Activated CD4-positive, alpha-beta T cell treated with anti-CD3 and anti-CD28 coated beads, Interleukin-2, amount 10 ng/mL, durations not matched to agents 7 days and 5 days (primary cell): ENCODE measurements around the gene DDX54. TPM values are rescaled to one million over a fixed set of nuclear protein-coding genes. Genes with fewer than 3 reads are reported as not detected.

Experiments
- CTCF ChIA-PET: fragments of 350-600 bp; sonication (Branson Sonifier 250); formaldehyde crosslinking; loops from one replicate; lab custom pipeline; 2021; ENCODE audit warnings: antibody characterized with exemption; lab: Charles Lee
- POLR2A ChIA-PET: fragments of 350-600 bp; sonication (Branson Sonifier 250); formaldehyde crosslinking; loops from one replicate; lab custom pipeline; 2021; ENCODE audit warnings: antibody characterized with exemption; lab: Charles Lee
- DNase-seq: peaks from one replicate; pipeline ENCODE4 v3.0.0-alpha.2; 2020
- H3K27ac Mint-ChIP-seq: one replicate; pipeline ENCODE4 v1.8.0; 2021; ENCODE audit warnings: mild to moderate bottlenecking, moderate library complexity, mixed read lengths
- H3K27me3 Mint-ChIP-seq: one replicate; pipeline ENCODE4 v1.8.0; 2021; ENCODE audit warnings: mixed read lengths
- H3K36me3 Mint-ChIP-seq: one replicate; pipeline ENCODE4 v1.8.0; 2021; ENCODE audit warnings: low read depth, mixed read lengths
- H3K4me1 Mint-ChIP-seq: one replicate; pipeline ENCODE4 v1.8.0; 2021; ENCODE audit warnings: mixed read lengths
- H3K4me3 Mint-ChIP-seq: one replicate; pipeline ENCODE4 v1.8.0; 2021; ENCODE audit warnings: mild to moderate bottlenecking, moderate library complexity, mixed read lengths
- H3K9me3 Mint-ChIP-seq: one replicate; pipeline ENCODE4 v1.8.0; 2021; ENCODE audit warnings: mixed read lengths
- total RNA-seq, 2 experiments: library from RNA; stranded (reverse); gene quantifications; one replicate each; pipeline ENCODE4 v1.2.3, GENCODE V29; 2021

DDX54 gene
- total RNA-seq, 2 experiments from 2014 or later, result 65.6 to 72.0 TPM

DNA sequence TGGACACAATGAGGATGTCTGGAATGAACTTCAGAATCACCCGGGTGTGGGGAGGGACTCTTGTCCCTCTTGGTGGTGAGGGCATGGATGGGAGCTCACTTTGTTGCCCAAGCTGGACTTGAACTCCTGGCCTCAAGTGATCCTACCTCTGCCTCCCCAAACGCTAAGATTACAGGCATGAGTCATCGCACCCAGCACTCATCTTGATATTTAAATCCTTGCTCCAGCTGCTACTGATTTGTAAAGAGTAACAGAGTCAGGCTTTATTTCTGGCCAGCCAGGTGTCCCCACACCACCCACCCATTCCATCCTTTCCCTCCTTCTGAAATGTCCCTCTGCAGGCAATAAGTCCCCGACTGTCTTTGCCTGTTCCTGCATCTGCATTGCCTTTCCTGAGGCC lies 4.9 kb downstream of the DDX54 start:
- POLR2A ChIA-PET, result no interaction called here
- H3K4me3 Mint-ChIP-seq, result no peak overlapping the region

DNA sequence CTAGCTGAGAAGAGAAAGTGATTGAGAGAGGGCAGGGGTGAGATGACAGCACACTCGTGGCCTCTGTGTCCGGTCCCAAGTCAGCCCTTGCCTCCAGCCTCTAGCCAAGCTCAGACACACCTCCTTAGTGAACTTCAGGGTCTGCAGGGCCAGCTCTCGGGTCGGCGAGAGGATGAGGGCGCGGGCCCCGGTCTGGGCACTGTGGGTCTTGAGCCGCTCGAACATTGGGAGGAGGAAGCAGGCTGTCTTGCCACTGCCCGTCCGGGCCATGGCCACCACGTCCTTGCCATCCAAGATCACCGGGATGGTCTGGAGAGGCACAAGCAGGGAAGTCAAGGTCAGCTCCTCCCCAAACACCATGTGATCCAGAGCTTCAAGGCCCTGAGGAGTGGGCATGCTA lies 6.3 kb downstream of the DDX54 start:
- ChIA-PET CTCF (interaction anchor here (0.9 to 2.5 kb wide), 3 partner anchors 17 to 186 kb away, joined by 3 to 11 read pairs (median 5); no protein-coding TSS in a partner anchor), POLR2A (no interaction called here)
- peaks cover 3% of the 10 kb centered on the region for H3K9me3 Mint-ChIP-seq
- no peak for DNase-seq
- H3K27ac Mint-ChIP-seq, result no peak overlapping the region
- H3K36me3 Mint-ChIP-seq, result peaks cover 54% of the 10 kb centered on the region
- H3K27me3 Mint-ChIP-seq, result no peaks in the 10 kb centered on the region
- no peak overlapping the region for H3K4me3 Mint-ChIP-seq
- peaks cover 16% of the 10 kb centered on the region for H3K4me1 Mint-ChIP-seq

More for the DNA sequence above, 4.9 kb downstream of the DDX54 start:
- peaks cover 50% of the 10 kb centered on the region for H3K36me3 Mint-ChIP-seq
- DNase-seq, result no peak
- CTCF ChIA-PET, result interaction anchor here (0.5 to 2.5 kb wide), 5 partner anchors 45 to 252 kb away, joined by 3 to 11 read pairs (median 3); no protein-coding TSS in a partner anchor
- H3K9me3 Mint-ChIP-seq, result peaks cover 3% of the 10 kb centered on the region
- no peaks in the 10 kb centered on the region for H3K27me3 Mint-ChIP-seq
- H3K27ac Mint-ChIP-seq, result no peak overlapping the region
- H3K4me1 Mint-ChIP-seq, result peaks cover 18% of the 10 kb centered on the region

DNA sequence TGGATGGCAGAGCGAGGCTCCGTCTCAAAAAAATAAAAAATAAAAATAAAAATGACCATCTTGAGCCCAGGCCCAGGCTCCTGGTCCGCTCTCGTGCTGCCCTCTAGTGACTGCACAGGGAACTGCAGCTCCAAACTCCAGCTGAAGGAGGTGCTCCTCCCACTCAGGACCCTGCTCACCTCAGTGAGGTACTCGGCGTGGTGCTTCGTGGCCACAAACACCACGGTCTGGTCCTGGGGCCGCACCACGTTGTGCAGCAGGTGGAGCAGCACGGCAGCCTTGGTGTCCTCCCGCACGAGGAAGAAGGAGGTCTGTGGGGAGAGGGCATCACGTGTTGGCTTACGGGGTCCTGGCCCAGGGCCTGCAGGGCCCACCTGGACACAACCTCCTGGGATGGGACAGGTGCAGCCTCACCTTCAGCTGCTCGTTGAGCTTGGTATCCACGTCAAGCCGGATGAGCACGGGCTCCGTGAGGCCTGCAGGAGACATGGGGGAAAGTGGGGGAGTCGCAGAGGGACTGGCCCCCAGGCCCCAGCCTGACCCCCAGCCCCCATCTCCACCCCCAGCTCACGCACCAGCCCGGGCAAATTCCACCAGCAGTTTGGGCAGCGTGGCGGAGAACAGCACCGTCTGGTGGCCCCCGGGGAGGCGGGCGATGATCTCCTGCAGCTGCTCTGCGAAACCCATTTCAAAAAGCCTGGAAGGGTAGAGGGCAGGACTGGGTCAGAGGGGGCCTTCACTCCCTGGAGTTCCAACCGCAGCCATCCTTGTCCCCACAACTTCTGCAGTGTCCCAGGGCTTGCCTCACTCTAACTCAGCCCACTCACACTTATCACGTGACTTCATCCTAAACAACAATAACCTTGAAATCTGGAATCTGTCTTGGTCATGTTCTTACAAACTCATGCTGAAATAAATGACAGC lies 10.6 kb downstream of the DDX54 start:
- Mint-ChIP-seq H3K9me3 (peaks cover 3% of the 10 kb centered on the region), H3K4me3 (no peak overlapping the region), H3K36me3 (peaks cover 73% of the 10 kb centered on the region), H3K27ac (no peak overlapping the region), H3K27me3 (no peaks in the 10 kb centered on the region), H3K4me1 (peaks cover 2% of the 10 kb centered on the region)
- peak; percentile 77 for DNase-seq
- CTCF ChIA-PET, result interaction anchor here (0.5 to 2.3 kb wide), 19 partner anchors 7 to 182 kb away, joined by 3 to 13 read pairs (median 4); partner anchors contain the start of genes DDX54 and RASAL1
- POLR2A ChIA-PET, result no interaction called here

DNA sequence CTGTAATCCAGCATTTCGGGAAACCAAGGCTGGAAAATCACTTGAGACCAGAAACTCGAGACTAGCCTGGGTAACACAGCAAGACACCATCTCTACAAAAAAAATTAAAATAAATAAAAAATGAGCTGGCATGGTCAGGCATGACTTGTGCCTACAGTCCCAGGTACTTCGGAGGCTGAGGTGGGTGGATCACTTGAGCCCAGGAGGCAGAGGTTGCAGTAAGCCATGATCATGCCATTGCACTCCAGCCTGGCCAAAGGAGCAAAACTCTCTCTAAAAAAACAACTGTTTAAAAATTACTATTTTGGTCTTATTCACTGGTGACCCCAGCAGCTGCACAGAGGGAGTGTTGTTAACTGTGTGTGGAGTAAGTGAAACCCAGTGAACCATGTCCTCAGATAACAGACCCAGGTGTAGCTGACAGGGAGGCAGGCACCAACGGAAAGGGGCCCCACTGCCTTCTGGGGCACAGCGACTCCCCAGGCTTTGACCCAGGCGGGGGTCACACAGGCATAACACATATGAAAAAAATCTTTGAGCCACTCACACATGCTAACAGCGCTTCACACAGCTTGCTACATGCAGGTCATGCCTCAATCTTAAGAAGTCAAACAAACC lies 12.1 kb downstream of the DDX54 start:
- ChIA-PET CTCF (interaction anchor here (0.6 to 2.3 kb wide), 9 partner anchors 12 to 799 kb away, joined by 3 to 13 read pairs (median 3); no protein-coding TSS in a partner anchor), POLR2A (interaction anchor here (0.6 kb wide), 1 partner anchor 16 kb away, joined by 3 read pairs; no protein-coding TSS in a partner anchor)
- Mint-ChIP-seq H3K36me3 (peaks cover 61% of the 10 kb centered on the region), H3K27ac (peak overlapping the region; percentile 20), H3K4me3 (no peak overlapping the region), H3K4me1 (peaks cover 2% of the 10 kb centered on the region), H3K9me3 (peaks cover 3% of the 10 kb centered on the region), H3K27me3 (no peaks in the 10 kb centered on the region)
- no peak for DNase-seq

DNA sequence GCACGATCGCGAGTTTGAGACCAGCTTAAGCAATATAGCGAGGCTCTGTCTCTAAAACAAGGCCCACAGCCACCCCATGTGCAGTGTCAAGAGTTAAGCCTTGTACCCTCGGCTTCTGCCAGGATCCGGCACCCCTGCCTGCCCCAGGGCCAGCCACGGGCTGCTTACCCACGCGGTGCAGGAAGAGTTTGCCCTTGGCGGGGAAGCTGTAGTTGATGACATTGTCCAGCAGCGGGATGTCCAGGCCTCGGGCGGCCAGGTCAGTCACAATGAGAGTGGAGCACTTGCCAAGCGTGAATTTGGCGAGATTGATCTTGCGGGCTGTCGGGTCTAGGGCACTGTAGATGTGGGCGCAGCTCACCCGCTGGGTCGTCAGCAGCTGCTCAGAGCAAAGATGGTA lies 13.1 kb downstream of the DDX54 start:
- no peak overlapping the region for H3K27ac Mint-ChIP-seq
- H3K36me3 Mint-ChIP-seq, result peaks cover 52% of the 10 kb centered on the region
- ChIA-PET POLR2A (interaction anchor here (0.5 kb wide), 1 partner anchor 41 kb away, joined by 3 read pairs; no protein-coding TSS in a partner anchor), CTCF (interaction anchor here (0.6 to 1.3 kb wide), 4 partner anchors 17 to 181 kb away, joined by 3 to 4 read pairs (median 3); no protein-coding TSS in a partner anchor)
- peaks cover 2% of the 10 kb centered on the region for H3K4me1 Mint-ChIP-seq
- H3K9me3 Mint-ChIP-seq, result peaks cover 1% of the 10 kb centered on the region
- no peak overlapping the region for H3K4me3 Mint-ChIP-seq
- no peaks in the 10 kb centered on the region for H3K27me3 Mint-ChIP-seq
- DNase-seq, result no peak

DNA sequence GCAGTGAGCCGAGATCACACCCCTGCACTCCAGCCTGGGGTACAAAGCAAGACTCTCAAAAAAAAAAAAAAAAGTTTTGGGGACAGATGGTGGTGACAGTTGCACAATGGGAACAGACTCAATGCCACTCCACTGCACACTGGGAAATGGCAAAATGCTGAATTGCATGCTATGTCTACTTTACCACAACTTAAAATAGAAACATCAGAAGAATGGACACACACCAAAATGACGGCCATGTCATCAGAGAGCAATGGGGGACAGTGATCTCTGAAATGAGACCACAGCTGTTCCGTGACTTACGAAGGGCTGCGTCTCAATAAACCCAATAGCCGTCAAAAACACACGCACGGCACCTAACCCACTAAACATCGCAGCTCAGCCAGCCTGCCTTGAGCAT lies 13.7 kb downstream of the DDX54 start:
- H3K4me3 Mint-ChIP-seq, result no peak overlapping the region
- ChIA-PET POLR2A (no interaction called here), CTCF (interaction anchor here (0.7 to 1.3 kb wide), 5 partner anchors 9 to 122 kb away, joined by 3 to 4 read pairs (median 3); no protein-coding TSS in a partner anchor)
- no peak overlapping the region for H3K27ac Mint-ChIP-seq
- peaks cover 48% of the 10 kb centered on the region for H3K36me3 Mint-ChIP-seq
- DNase-seq, result no peak
- peaks cover 2% of the 10 kb centered on the region for H3K4me1 Mint-ChIP-seq
- H3K27me3 Mint-ChIP-seq, result no peaks in the 10 kb centered on the region
- no peaks in the 10 kb centered on the region for H3K9me3 Mint-ChIP-seq

DNA sequence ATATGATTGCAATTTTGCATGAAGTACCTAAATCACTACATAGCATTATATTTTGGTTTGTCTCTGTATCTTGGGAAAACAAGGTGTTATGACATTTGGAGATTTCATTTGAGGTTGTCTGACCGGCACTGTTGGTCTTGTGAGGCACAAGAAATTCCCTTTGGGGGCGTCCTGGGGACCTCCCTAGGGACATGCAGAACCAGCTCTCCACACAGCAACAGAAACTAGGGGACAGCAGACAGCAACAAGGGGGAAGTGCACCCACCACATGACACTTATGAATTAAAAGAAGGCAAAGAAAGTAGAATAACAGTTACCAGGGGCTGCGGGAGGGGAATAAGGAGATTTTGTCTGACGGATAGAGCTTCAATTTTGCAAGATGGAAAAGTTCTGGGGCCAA lies 14.4 kb downstream of the DDX54 start:
- H3K4me3 Mint-ChIP-seq, result no peak overlapping the region
- peaks cover 45% of the 10 kb centered on the region for H3K36me3 Mint-ChIP-seq
- ChIA-PET CTCF (interaction anchor here (0.7 to 1.0 kb wide), 3 partner anchors 8 to 101 kb away, joined by 3 to 4 read pairs (median 4); no protein-coding TSS in a partner anchor), POLR2A (no interaction called here)
- no peak for DNase-seq
- H3K27ac Mint-ChIP-seq, result no peak overlapping the region
- H3K27me3 Mint-ChIP-seq, result no peaks in the 10 kb centered on the region
- peaks cover 2% of the 10 kb centered on the region for H3K4me1 Mint-ChIP-seq
- H3K9me3 Mint-ChIP-seq, result no peaks in the 10 kb centered on the region

DNA sequence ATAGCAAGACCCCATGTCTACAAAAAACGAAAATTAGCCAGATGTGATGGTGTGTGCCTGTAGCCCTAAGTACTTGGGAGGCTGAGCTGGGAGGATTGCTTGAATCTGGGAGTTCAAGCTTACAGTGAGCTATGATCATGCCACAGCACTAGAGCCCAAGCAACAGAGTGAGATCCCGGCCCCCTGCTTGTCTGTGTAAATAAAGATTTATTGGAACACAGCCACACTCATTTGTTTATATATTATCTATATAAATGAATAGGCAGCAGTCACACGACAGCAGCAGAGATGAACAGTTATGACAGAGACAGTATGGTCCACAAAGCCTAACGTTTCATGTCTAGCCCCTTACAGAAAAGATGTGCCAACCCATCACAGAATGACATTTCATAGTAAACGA lies 14.8 kb downstream of the DDX54 start:
- peaks cover 2% of the 10 kb centered on the region for H3K4me1 Mint-ChIP-seq

DNA sequence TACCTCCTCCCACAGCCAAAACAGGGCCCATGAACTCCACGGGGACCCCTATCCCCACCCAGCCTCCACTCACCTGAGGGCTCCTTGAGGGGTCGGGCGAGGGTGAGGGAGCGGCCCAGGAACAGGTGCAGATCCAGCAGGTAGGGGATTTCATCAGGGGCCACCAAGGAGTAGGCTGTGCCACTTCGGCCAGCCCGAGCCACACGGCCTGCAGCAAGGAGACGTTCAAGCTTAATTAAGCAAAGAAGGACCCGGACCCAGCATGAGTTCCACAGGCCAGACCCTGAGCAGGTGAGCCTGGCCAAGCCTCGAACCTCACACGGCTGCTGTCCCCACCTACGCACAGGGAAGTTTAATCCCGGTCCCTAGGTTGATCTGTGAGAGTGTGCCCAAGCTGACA lies 15.6 kb downstream of the DDX54 start:
- POLR2A ChIA-PET, result no interaction called here
- no peak overlapping the region for H3K27ac Mint-ChIP-seq
- CTCF ChIA-PET, result no interaction called here
- no peak overlapping the region for H3K4me3 Mint-ChIP-seq
- peaks cover 2% of the 10 kb centered on the region for H3K4me1 Mint-ChIP-seq
- H3K27me3 Mint-ChIP-seq, result no peaks in the 10 kb centered on the region
- DNase-seq, result no peak
- H3K36me3 Mint-ChIP-seq, result peaks cover 43% of the 10 kb centered on the region
- no peaks in the 10 kb centered on the region for H3K9me3 Mint-ChIP-seq

More for the DNA sequence above, 14.8 kb downstream of the DDX54 start:
- no peak for DNase-seq
- CTCF ChIA-PET, result interaction anchor here (0.8 to 1.0 kb wide), 2 partner anchors 8 to 100 kb away, joined by 4 read pairs; no protein-coding TSS in a partner anchor
- Mint-ChIP-seq H3K4me3 (no peak overlapping the region), H3K27ac (no peak overlapping the region), H3K27me3 (no peaks in the 10 kb centered on the region), H3K36me3 (peaks cover 44% of the 10 kb centered on the region), H3K9me3 (no peaks in the 10 kb centered on the region)
- POLR2A ChIA-PET, result no interaction called here

DNA sequence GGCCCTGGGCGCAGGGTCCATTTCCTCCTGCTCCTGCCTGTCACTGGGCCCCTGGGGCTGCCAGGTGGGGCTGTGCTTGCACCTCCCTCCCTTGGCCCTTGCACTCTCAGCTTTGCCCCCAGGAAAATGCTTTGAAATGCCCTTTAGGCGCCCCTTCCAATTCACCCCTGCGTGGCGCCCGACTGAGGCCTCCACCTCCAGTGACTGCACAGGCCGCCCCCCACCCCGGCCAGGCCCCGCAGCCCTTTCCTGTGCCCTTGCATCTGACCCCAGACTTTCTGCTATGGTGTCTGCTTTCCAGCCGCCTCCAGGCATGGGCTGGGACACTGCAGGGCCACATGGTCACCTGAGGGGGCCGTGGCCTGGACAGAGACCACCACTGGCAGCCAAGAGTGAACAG lies 17.4 kb downstream of the DDX54 start:
- Mint-ChIP-seq H3K9me3 (no peaks in the 10 kb centered on the region), H3K4me1 (no peaks in the 10 kb centered on the region), H3K27ac (no peak overlapping the region), H3K4me3 (no peak overlapping the region), H3K36me3 (peaks cover 41% of the 10 kb centered on the region), H3K27me3 (no peaks in the 10 kb centered on the region)
- CTCF ChIA-PET, result interaction anchor here (1.0 kb wide), 1 partner anchor 10 kb away, joined by 4 read pairs; no protein-coding TSS in a partner anchor
- no peak for DNase-seq
- POLR2A ChIA-PET, result interaction anchor here (0.6 kb wide), 1 partner anchor 22 kb away, joined by 4 read pairs; no protein-coding TSS in a partner anchor

DNA sequence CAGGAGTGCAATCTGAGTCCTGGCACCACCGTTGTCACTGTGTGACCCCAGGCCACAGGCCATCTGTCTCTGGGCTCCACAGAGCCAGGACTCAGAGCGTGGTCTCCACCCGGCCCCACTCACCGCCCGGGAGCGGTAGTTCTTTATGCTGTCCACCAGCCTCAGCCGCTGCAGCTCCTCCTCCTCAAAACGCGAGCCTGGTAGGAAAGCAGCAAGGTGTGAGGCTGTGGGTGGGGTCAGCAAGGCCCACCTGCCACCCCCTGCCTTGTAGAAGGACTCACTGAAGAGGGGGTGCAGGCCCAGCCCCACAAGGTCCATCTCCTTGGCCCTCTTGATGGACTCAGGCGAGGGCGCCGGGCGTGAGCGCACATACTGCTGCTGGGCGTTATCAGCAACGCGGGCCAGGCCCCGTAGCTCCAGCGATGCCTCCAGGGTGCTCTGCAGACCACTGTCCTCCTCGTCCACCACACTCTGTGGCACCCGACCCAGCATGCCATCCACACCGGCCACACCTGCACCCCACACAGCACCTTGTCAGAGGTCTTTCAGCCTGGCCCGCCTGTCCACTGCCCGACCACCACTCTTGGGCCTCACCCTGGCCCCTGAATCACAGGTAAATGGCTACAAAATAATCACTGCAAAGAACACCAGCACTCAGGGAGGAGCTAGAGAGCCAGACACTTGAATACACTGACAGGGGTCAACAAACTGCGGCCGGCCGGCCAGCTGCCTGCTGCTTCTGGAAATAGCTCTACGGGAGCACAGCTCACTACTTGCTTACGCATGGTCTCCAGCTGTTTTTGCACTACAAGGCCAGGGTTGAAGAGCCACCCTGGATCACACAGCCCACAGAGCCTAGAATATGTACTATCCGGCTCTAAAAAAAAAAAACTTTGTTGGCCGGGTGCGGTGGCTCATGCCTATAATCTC lies 19.5 kb downstream of the DDX54 start:
- Mint-ChIP-seq H3K27ac (no peak overlapping the region), H3K27me3 (no peaks in the 10 kb centered on the region), H3K4me1 (no peaks in the 10 kb centered on the region), H3K4me3 (no peak overlapping the region), H3K9me3 (no peaks in the 10 kb centered on the region), H3K36me3 (peaks cover 32% of the 10 kb centered on the region)
- CTCF ChIA-PET, result interaction anchor here (0.9 to 1.3 kb wide), 3 partner anchors 9 to 117 kb away, joined by 3 to 4 read pairs (median 3); no protein-coding TSS in a partner anchor
- no peak for DNase-seq
- POLR2A ChIA-PET, result no interaction called here
